HG03469 (cell line): ENCODE results near the gene APOOL.
A peak's percentile ranks its signal among the peaks of the same experiment; 100 is the strongest.
"Not testable (repeated sequence)": the region's sequence is repeated elsewhere in the genome, so short reads cannot be mapped to it uniquely, and the experiment has no call there.

Experiments
- ATAC-seq: cut with Tn5 transposase; IDR thresholded peaks from one replicate; pipeline ENCODE4 v1.9.1; 2021; ENCODE audit warnings: mild to moderate bottlenecking, moderate library complexity, moderate number of reproducible peaks; ENCODE audit not compliant: unreplicated experiment

Gene APOOL

GRCh38 chrX:85003655-85004244 lies at the start of gene APOOL:
Gene APOOL, plus strand, starts transcription at chrX:85003877. Its CDS starts 36 bp downstream, at chrX:85003913.
- peak; percentile 92 for ATAC-seq

DNA sequence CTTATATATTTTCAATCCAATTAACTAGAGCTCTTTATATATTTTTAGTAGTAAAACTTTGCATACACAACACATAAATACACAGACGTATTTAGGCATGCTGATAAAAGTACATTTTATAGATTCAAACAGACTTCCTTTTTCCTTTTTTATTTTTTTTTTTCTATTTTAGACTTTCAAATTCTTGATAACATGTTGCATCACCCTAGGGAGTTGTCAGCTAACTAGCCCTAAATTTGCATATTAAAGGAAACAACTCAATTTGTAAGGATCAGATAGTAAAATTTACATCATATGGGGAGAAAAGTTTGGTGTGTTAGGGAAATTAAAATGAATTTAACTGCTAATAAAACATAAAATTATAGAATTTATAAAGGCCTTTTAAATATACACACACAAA lies 47.4 kb upstream of the APOOL start:
- ATAC-seq, result no peak

- no peak for ATAC-seq
Measured at GRCh38 chrX:84974803-84975202, 28.9 kb upstream of the APOOL start.

- ATAC-seq, result not testable (repeated sequence)
Measured at GRCh38 chrX:84991739-84992138, 11.9 kb upstream of the APOOL start.

GRCh38 chrX:84993150-84993549 lies 10.5 kb upstream of the APOOL start:
- ATAC-seq, result no peak

- ATAC-seq, result no peak
Measured at GRCh38 chrX:85001344-85001743, 2.3 kb upstream of the APOOL start.

DNA sequence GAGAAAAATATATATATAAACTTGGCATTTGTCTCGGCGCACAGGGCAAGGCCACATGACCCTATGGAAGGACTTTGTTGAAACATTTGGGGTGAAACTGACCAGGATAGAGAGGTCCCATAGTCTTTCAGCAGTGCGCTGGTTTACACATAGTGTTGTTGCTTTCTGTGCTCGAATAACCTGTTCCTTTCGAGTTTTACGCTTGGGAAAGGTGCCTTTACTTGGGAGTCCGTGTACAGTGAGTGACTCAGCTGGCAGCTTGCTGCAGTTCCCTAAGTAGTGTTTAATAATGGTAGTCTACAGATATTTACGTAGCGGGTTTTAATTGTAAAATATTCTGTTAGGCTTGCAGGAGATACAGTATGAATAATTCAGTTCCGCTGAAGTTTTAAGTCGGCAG lies 578 bp downstream of the APOOL start:
- no peak for ATAC-seq

- no peak for ATAC-seq
Measured at GRCh38 chrX:85012098-85012497, 8.4 kb downstream of the APOOL start.

- ATAC-seq, result not testable (repeated sequence)
Measured at GRCh38 chrX:85015351-85015750, 11.7 kb downstream of the APOOL start.

DNA sequence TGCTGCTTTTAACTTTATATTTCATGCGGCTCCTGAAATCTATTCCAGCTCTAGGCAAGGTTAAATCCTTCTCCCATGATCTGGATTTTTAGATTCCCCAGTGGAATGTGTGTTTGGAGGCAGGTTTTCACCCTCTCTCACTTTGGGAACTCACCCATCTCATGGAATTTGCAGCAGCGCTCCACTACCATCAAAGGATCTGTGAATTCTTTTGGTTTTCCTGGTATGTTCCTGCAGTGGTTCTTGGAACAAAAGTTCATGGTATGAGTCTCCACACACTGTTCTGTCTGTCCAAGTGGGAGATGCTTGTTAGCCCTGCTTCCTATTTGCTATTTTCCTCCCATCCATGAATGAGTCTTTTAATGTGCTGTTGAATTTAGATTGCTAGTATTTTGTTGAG lies 14.0 kb downstream of the APOOL start:
- no peak for ATAC-seq

DNA sequence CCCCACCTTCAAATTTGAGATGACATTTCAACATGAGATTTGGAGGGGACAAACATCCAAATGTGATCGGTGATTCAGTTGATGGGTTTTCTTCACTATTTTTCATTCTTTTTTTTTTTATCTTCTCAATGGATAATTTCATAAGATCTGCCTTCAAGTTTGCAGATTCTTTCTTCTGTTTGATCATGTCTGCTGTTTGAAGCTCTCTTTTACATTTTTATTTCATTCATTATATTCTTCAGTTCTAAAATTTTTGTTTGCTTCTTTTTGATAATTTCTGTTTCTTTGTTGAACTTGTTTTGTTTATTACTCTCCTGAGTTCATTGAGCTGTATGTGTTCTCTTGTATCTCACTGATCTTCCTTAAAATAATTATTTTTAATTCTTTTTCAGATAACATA lies 14.8 kb downstream of the APOOL start:
- ATAC-seq, result no peak

DNA sequence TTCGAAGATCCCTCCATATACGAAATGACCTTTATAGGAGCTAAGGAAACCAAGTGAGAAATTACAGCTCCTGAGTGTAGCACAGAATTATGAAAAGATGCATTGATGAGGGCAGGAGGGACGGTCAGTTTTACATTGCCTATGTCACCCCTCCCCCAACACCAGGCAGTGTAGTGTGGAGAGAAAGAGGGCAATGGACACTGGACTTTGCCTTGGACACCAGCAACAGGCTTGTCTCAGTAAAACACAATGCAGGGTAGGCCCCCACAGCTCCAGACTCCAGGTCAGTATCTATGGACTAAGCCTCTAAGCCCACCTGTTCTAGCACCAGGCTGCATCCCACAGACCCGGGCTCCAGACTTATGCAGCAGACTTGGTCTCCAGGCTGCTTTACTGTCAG lies 16.5 kb downstream of the APOOL start:
- ATAC-seq, result no peak

GRCh38 chrX:85024044-85024443 lies 20.4 kb downstream of the APOOL start:
- no peak for ATAC-seq

DNA sequence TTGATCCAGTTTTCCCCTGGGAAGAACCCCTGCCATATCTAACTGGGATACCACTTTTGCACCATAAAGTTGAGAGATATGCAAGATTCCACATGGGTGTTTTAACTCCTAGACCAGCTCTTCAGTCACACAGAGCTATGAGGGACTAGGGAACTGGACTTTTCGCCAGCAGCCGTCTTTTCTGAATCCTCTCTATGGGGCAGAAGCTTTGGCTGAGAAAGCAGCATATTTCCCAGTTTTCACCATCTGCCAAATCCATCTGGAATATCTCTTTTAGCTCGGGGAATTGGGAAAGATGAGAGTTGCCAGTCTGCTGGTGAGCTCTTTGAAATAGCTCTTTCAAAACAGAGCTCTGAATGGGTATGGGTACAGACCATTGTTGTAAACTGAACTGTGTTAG lies 20.9 kb downstream of the APOOL start:
- ATAC-seq, result no peak

DNA sequence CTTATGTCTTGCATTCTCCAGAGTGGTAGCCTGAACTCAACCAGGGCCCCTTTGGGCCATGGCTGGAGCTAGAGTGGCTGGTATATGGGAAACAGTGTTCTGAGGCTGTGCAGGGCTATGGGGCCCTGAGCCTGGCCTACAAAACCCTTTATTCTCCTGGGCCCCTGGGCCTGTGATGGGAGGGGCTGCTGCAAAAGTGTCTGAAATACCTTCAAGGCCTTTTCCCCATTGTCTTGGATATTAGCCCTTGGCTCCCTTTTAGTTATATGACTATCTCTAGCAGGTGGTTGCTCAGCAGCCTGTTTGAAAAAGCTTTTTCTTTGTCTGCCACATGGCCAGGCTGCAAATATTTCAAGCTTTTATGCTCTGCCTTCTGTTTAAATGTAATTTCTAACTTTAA lies 22.5 kb downstream of the APOOL start:
- no peak for ATAC-seq

GRCh38 chrX:85029043-85029442 lies 25.4 kb downstream of the APOOL start:
- ATAC-seq, result no peak

GRCh38 chrX:85031505-85031904 lies 27.8 kb downstream of the APOOL start:
- no peak for ATAC-seq

DNA sequence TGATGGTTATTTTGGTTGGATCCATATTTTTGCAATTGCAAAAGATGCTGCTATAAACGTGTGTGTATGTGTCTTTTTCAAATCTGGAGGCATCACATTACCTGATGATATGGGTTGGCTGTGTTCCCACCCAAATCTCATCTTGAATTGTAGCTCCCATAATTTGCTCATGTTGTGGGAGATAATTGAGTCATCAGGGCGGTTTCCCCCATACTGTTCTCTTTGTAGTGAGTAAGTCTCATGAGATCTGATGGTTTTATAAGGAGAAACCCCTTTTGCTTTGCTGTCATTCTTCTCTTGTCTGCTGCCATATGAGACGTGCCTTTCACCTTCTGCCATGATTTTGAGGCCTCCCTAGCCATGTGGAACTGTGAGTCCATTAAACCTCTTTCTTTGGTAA lies 33.4 kb downstream of the APOOL start:
- ATAC-seq, result no peak

- ATAC-seq, result no peak
Measured at GRCh38 chrX:85051627-85052026, 48.0 kb downstream of the APOOL start.

DNA sequence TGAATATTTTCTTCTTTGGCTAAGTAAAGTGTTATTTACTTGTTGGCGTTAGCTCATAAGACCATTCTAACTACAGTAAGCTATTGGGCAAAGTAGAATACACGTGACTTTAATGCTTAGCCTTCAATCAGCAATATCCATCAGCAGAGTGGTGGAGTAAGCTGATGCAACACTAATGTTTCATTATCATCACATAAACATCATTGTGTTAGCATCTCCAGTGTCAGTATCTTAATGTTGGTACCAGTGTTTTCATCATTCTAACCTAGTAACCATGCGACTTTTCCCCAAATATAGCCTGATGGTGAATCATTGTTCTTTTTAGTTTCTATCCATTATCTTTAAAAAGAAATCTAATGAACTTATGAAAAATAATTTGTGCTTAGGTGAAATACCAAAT lies 48.5 kb downstream of the APOOL start:
- ATAC-seq, result no peak

GRCh38 chrX:85052636-85053343 lies 49.1 kb downstream of the APOOL start:
- no peak for ATAC-seq

- ATAC-seq, result no peak
Measured at GRCh38 chrX:85065512-85066198, 62.0 kb downstream of the APOOL start.
